Peyer's patch (tissue), 4 donors: Measurements from ENCODE around the gene DENND2C.

Source experiments
- POLR2A ChIP-seq, 2 donors: fragments of 450-650 bp; IDR thresholded peaks; one replicate each; pipeline ENCODE4 v1.5.1; 2017; ENCODE audit warnings: antibody characterized with exemption in 2 of 2, mild to moderate bottlenecking in 2 of 2, moderate library complexity in 2 of 2
- TF ChIP-seq, protein P1 (sequence below), 6 experiments: fragments of 450-650 bp in 4 of 6; fragments of 200-600 bp in 2 of 6; sonication (generic) in 1 of 6; IDR thresholded peaks; one replicate each; pipeline ENCODE4 v1.5.1; 2017 to 2019; ENCODE audit warnings: antibody characterized with exemption in 6 of 6, mild to moderate bottlenecking in 3 of 6, moderate library complexity in 1 of 6

DNA sequence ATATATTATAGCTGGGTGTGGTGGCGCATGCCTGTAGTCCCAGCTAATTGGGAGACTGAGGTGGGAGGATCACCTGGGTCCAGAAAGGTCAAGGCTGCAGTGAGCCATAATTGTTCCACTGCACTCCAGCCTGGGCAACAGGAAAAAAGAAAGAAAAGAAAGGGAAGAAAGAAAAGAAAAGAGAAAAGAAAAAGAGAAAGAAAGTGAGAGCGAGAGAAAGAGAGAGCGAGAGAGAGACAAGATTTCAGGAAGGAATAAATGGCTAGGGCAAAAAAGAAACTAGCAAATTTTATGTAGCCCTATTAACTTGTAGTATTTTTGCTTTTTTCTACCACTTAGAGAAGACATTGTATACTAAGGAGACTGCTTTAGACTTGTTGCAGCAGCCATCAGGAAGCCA lies 40.5 kb upstream of the DENND2C start:
- TF ChIP-seq, protein P1, sequence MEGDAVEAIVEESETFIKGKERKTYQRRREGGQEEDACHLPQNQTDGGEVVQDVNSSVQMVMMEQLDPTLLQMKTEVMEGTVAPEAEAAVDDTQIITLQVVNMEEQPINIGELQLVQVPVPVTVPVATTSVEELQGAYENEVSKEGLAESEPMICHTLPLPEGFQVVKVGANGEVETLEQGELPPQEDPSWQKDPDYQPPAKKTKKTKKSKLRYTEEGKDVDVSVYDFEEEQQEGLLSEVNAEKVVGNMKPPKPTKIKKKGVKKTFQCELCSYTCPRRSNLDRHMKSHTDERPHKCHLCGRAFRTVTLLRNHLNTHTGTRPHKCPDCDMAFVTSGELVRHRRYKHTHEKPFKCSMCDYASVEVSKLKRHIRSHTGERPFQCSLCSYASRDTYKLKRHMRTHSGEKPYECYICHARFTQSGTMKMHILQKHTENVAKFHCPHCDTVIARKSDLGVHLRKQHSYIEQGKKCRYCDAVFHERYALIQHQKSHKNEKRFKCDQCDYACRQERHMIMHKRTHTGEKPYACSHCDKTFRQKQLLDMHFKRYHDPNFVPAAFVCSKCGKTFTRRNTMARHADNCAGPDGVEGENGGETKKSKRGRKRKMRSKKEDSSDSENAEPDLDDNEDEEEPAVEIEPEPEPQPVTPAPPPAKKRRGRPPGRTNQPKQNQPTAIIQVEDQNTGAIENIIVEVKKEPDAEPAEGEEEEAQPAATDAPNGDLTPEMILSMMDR (IDR thresholded peaks at IDR 0.05): no peak
- TF ChIP-seq POLR2A (IDR thresholded peaks at IDR 0.05): no peak
